PC-9 (cell line): Measurements from ENCODE around the gene GAL. TPM values are rescaled to one million over a fixed set of nuclear protein-coding genes. Genes with fewer than 3 reads are reported as not detected.

Source experiments
- BruUV-seq: library from RNA; stranded (reverse); fragments of 400-500 nt; replicated peaks from 2 replicates; lab custom pipeline; 2021; lab: Mats Ljungman, UMichigan
- CTCF ChIA-PET: fragments of 300-600 bp; sonication (Branson Sonifier 250); formaldehyde crosslinking; loops from one replicate; lab custom pipeline; 2022; ENCODE audit warnings: antibody characterized with exemption; lab: Charles Lee
- POLR2A ChIA-PET: fragments of 300-600 bp; sonication (Branson Sonifier 250); formaldehyde crosslinking; loops from one replicate; lab custom pipeline; 2022; ENCODE audit warnings: antibody characterized with exemption; ENCODE audit not compliant: unreplicated experiment; lab: Charles Lee
- DNase-seq, 2 experiments: peaks; one replicate each; pipeline versions ENCODE4 v3.0.0 to v3.0.0-alpha.2; 2015 to 2022; ENCODE audit warnings: mixed read lengths in 1 of 2
- H2AFZ ChIP-seq: fragments of 200-600 bp; sonication (generic); 2 replicates; pipeline ENCODE4 v1.8.1; 2017; ENCODE audit warnings: antibody characterized with exemption
- H3F3A ChIP-seq: fragments of 200-600 bp; sonication (generic); 2 replicates; pipeline ENCODE4 v1.8.1; 2017; ENCODE audit warnings: antibody characterized with exemption, mild to moderate bottlenecking, low read depth; ENCODE audit not compliant: insufficient read depth
- H3K27ac ChIP-seq: fragments of 200-600 bp; sonication (generic); 2 replicates; pipeline ENCODE4 v1.6.1; 2016; ENCODE audit warnings: mixed run types
- H3K27me3 ChIP-seq: fragments of 200-600 bp; sonication (generic); 2 replicates; pipeline ENCODE4 v1.6.1; 2016; ENCODE audit warnings: low read depth, mixed run types; ENCODE audit not compliant: insufficient read depth
- H3K36me3 ChIP-seq: fragments of 200-600 bp; sonication (generic); 2 replicates; pipeline ENCODE4 v1.6.1; 2016; ENCODE audit warnings: low read depth, mixed run types
- H3K4me1 ChIP-seq: fragments of 200-600 bp; sonication (generic); replicated peaks from 2 replicates; pipeline ENCODE4 v1.6.1; 2016; ENCODE audit warnings: mixed run types; ENCODE audit not compliant: insufficient read depth
- H3K4me2 ChIP-seq: fragments of 200-600 bp; sonication (generic); 2 replicates; pipeline ENCODE4 v1.6.1; 2017; ENCODE audit warnings: mixed run types
- H3K4me3 ChIP-seq: fragments of 200-600 bp; sonication (generic); 2 replicates; pipeline ENCODE4 v1.6.1; 2016; ENCODE audit warnings: mixed run types
- H3K79me2 ChIP-seq: fragments of 200-600 bp; sonication (generic); 2 replicates; pipeline ENCODE4 v1.6.1; 2017; ENCODE audit warnings: low read depth, mixed run types
- H3K9me2 ChIP-seq: fragments of 200-600 bp; sonication (generic); 2 replicates; pipeline ENCODE4 v1.8.1; 2017; ENCODE audit warnings: mild to moderate bottlenecking; ENCODE audit not compliant: insufficient read depth
- H3K9me3 ChIP-seq: fragments of 200-600 bp; sonication (generic); 2 replicates; pipeline ENCODE4 v1.8.1; 2016; ENCODE audit warnings: low read depth; ENCODE audit not compliant: insufficient read depth
- H4K20me1 ChIP-seq: fragments of 200-600 bp; sonication (generic); 2 replicates; pipeline ENCODE4 v1.8.1; 2017; ENCODE audit not compliant: insufficient read depth
- CTCF ChIP-seq: fragments of 200-600 bp; sonication (generic); conservative IDR thresholded peaks from 2 replicates; pipeline ENCODE4 v1.6.1; 2017; ENCODE audit warnings: mixed run types, antibody characterized with exemption, mild to moderate bottlenecking, moderate library complexity
- EZH2 ChIP-seq: fragments of 200-600 bp; sonication (generic); IDR thresholded peaks from 2 replicates; pipeline ENCODE4 v1.8.0; 2017; ENCODE audit warnings: antibody characterized with exemption, low read depth
- intact Hi-C: fragments of 100-400 bp; cut with micrococcal nuclease; formaldehyde crosslinking; loops from one replicate; pipeline ENCODE4 v1.10.0; 2022; ENCODE audit not compliant: unreplicated experiment
- total RNA-seq: library from RNA; stranded (reverse); gene quantifications from 2 replicates; pipeline ENCODE4 v1.2.3, GENCODE V29; 2021

GAL gene
- total RNA-seq, 1 experiment from 2014 or later: 12.8 TPM

- TF ChIP-seq EZH2 (no peak), CTCF (no peak)
- Histone ChIP-seq H4K20me1 (no peaks in the 10 kb centered on the region), H3K27ac (no peak overlapping the region), H3K9me2 (no peaks in the 10 kb centered on the region), H3K4me2 (no peak overlapping the region), H3K4me1 (no peaks in the 10 kb centered on the region), H3K9me3 (no peaks in the 10 kb centered on the region), H2AFZ (no peak overlapping the region), H3K27me3 (peaks cover 93% of the 10 kb centered on the region), H3K36me3 (no peaks in the 10 kb centered on the region), H3K79me2 (no peaks in the 10 kb centered on the region), H3F3A (no peaks in the 10 kb centered on the region), H3K4me3 (no peak overlapping the region)
- intact Hi-C loops: no loop called here
- CTCF ChIA-PET: interaction anchor here (0.7 kb wide), 1 partner anchor 68 kb away, joined by 5 read pairs; no protein-coding TSS in a partner anchor
- BruUV-seq: no TSS peak
- DNase-seq: peak; percentile 39 to 66
- POLR2A ChIA-PET: interaction anchor here (0.6 to 0.7 kb wide), 4 partner anchors 87 to 1045 kb away, joined by 3 to 8 read pairs (median 4); no protein-coding TSS in a partner anchor
These were observed 25.0 kb upstream of the GAL start for GRCh38 chr11:68659158-68659921.

- Histone ChIP-seq H3K4me2 (no peak overlapping the region), H3K4me3 (no peak overlapping the region), H3K79me2 (no peaks in the 10 kb centered on the region), H4K20me1 (no peaks in the 10 kb centered on the region), H3K27me3 (peaks cover 93% of the 10 kb centered on the region), H3K36me3 (no peaks in the 10 kb centered on the region), H3F3A (no peaks in the 10 kb centered on the region), H3K4me1 (no peaks in the 10 kb centered on the region), H3K9me3 (no peaks in the 10 kb centered on the region), H3K9me2 (no peaks in the 10 kb centered on the region), H2AFZ (no peak overlapping the region), H3K27ac (no peak overlapping the region)
- DNase-seq: peak in 1 of 2 experiments; percentile 29
- TF ChIP-seq EZH2 (no peak), CTCF (no peak)
- BruUV-seq: no TSS peak
- POLR2A ChIA-PET: no interaction called here
- intact Hi-C loops: no loop called here
- CTCF ChIA-PET: no interaction called here
These were observed 24.1 kb upstream of the GAL start for GRCh38 chr11:68660066-68660810.

GRCh38 chr11:68661014-68661413, 23.3 kb upstream of the GAL start:
- intact Hi-C loops: no loop called here
- H3K27me3 ChIP-seq: peaks cover 92% of the 10 kb centered on the region
- no peaks in the 10 kb centered on the region for H3K4me1 ChIP-seq
- H3K79me2 ChIP-seq: no peaks in the 10 kb centered on the region
- H3K4me3 ChIP-seq: no peak overlapping the region
- no peak overlapping the region for H3K4me2 ChIP-seq
- no peaks in the 10 kb centered on the region for H3K9me3 ChIP-seq
- H2AFZ ChIP-seq: no peak overlapping the region
- no peaks in the 10 kb centered on the region for H4K20me1 ChIP-seq
- CTCF ChIA-PET: no interaction called here
- BruUV-seq: no TSS peak
- H3F3A ChIP-seq: no peaks in the 10 kb centered on the region
- no peaks in the 10 kb centered on the region for H3K36me3 ChIP-seq
- no peaks in the 10 kb centered on the region for H3K9me2 ChIP-seq
- peak in 1 of 2 experiments; percentile 30 for DNase-seq
- TF ChIP-seq EZH2 (no peak), CTCF (no peak)
- POLR2A ChIA-PET: no interaction called here
- H3K27ac ChIP-seq: no peak overlapping the region
